Hepatocyte (in vitro differentiated cells): Measurements from ENCODE around the gene SPDYA. TPM values are rescaled to one million over a fixed set of nuclear protein-coding genes. Genes with fewer than 3 reads are reported as not detected.

Experiments
- DNase-seq: peaks from one replicate; pipeline ENCODE4 v3.0.0-alpha.2; 2016; ENCODE audit warnings: low spot score
- H2AFZ ChIP-seq: fragments of 200-600 bp; sonication (generic); 2 replicates; pipeline ENCODE4 v1.6.0; 2016; ENCODE audit warnings: antibody characterized with exemption, mild to moderate bottlenecking
- H3K27ac ChIP-seq: fragments of 200-600 bp; sonication (generic); 2 replicates; pipeline ENCODE4 v1.5.1; 2016; ENCODE audit warnings: mild to moderate bottlenecking
- H3K27me3 ChIP-seq: fragments of 200-600 bp; sonication (generic); 2 replicates; pipeline ENCODE4 v1.6.1; 2016
- H3K36me3 ChIP-seq: fragments of 200-600 bp; sonication (generic); replicated peaks from 2 replicates; pipeline ENCODE4 v1.5.1; 2016; ENCODE audit warnings: low read depth; ENCODE audit not compliant: insufficient read depth
- H3K4me1 ChIP-seq: fragments of 200-600 bp; sonication (generic); 2 replicates; pipeline ENCODE4 v1.5.1; 2016; ENCODE audit warnings: mild to moderate bottlenecking, moderate library complexity; ENCODE audit not compliant: insufficient read depth
- H3K4me2 ChIP-seq: fragments of 200-600 bp; sonication (generic); 2 replicates; pipeline ENCODE4 v1.6.0; 2016
- H3K4me3 ChIP-seq: fragments of 200-600 bp; sonication (generic); 2 replicates; pipeline ENCODE4 v1.5.1; 2016; ENCODE audit warnings: mild to moderate bottlenecking
- H3K79me2 ChIP-seq: fragments of 200-600 bp; sonication (generic); 2 replicates; pipeline ENCODE4 v1.6.0; 2017; ENCODE audit warnings: mild to moderate bottlenecking
- H3K9me2 ChIP-seq: fragments of 200-600 bp; sonication (generic); replicated peaks from 2 replicates; pipeline ENCODE4 v1.6.0; 2017; ENCODE audit warnings: mild to moderate bottlenecking; ENCODE audit not compliant: insufficient read depth
- H3K9me3 ChIP-seq: fragments of 200-600 bp; sonication (generic); 2 replicates; pipeline ENCODE4 v1.5.1; 2016; ENCODE audit warnings: low read depth, mild to moderate bottlenecking
- H4K20me1 ChIP-seq: fragments of 200-600 bp; sonication (generic); 2 replicates; pipeline ENCODE4 v1.6.0; 2016; ENCODE audit warnings: mild to moderate bottlenecking; ENCODE audit not compliant: insufficient read depth, poor library complexity, severe bottlenecking
- CTCF ChIP-seq: fragments of 200-600 bp; sonication (generic); IDR thresholded peaks from 2 replicates; pipeline ENCODE4 v1.5.1; 2016; ENCODE audit warnings: antibody characterized with exemption, mild to moderate bottlenecking; ENCODE audit not compliant: poor library complexity
- EZH2 ChIP-seq: fragments of 200-600 bp; sonication (generic); IDR thresholded peaks from 2 replicates; pipeline ENCODE4 v1.6.1; 2016; ENCODE audit warnings: antibody characterized with exemption, mild to moderate bottlenecking, borderline replicate concordance
- EZH2phosphoT487 ChIP-seq: fragments of 200-600 bp; sonication (generic); IDR thresholded peaks from one replicate; pipeline ENCODE4 v1.6.1; 2018; ENCODE audit warnings: antibody characterized with exemption, mild to moderate bottlenecking, low read depth, moderate library complexity; ENCODE audit not compliant: unreplicated experiment, severe bottlenecking
- WGBS: methylation state at CpG from one replicate; pipeline ENCODE4 v1.1.6; 2016; ENCODE audit warnings: low lambda C conversion rate; ENCODE audit errors: missing lambda C conversion rate; 5-methylcytosine and 5-hydroxymethylcytosine counted together
- polyA plus RNA-seq: library from polyadenylated mRNA; unstranded; fragments of >200 nt; fragmentation: Nextera tagmentation; extraction: Ambion mirVana; gene quantifications from 2 replicates; pipeline ENCODE4 v1.2.1, GENCODE V29; 2016
- total RNA-seq: library from RNA; depleted of rRNA; stranded (reverse); fragments of >200 nt; gene quantifications from 2 replicates; pipeline ENCODE4 v1.2.3, GENCODE V29; 2014

Gene SPDYA
- total and polyA plus RNA-seq, 2 experiments from 2014 or later: 1.3 to 1.7 TPM

- DNase-seq: no peak
- WGBS: 80% methylated on average over 2 of the region's 2 CpGs
- H3K4me2 ChIP-seq: no peak overlapping the region
- H3K4me1 ChIP-seq: no peaks in the 10 kb centered on the region
- no peak overlapping the region for H2AFZ ChIP-seq
- H4K20me1 ChIP-seq: no peaks in the 10 kb centered on the region
- TF ChIP-seq CTCF: no peak
- no peak for TF ChIP-seq EZH2
- no peak for TF ChIP-seq EZH2phosphoT487
- no peaks in the 10 kb centered on the region for H3K27me3 ChIP-seq
- H3K36me3 ChIP-seq: no peaks in the 10 kb centered on the region
- no peaks in the 10 kb centered on the region for H3K9me2 ChIP-seq
- H3K9me3 ChIP-seq: no peaks in the 10 kb centered on the region
- no peak overlapping the region for H3K4me3 ChIP-seq
- no peaks in the 10 kb centered on the region for H3K79me2 ChIP-seq
- no peak overlapping the region for H3K27ac ChIP-seq
Measured at GRCh38 chr2:28828382-28828781, 17.7 kb downstream of the SPDYA start.

- DNase-seq: no peak
- 96% methylated on average over 2 of the region's 2 CpGs for WGBS
- no peaks in the 10 kb centered on the region for H3K9me2 ChIP-seq
- TF ChIP-seq CTCF (no peak), EZH2phosphoT487 (no peak), EZH2 (no peak)
- H3K79me2 ChIP-seq: no peaks in the 10 kb centered on the region
- H3K27ac ChIP-seq: no peak overlapping the region
- no peaks in the 10 kb centered on the region for H3K36me3 ChIP-seq
- no peaks in the 10 kb centered on the region for H3K9me3 ChIP-seq
- H2AFZ ChIP-seq: no peak overlapping the region
- H3K4me1 ChIP-seq: no peaks in the 10 kb centered on the region
- no peaks in the 10 kb centered on the region for H4K20me1 ChIP-seq
- H3K4me2 ChIP-seq: no peak overlapping the region
- no peak overlapping the region for H3K4me3 ChIP-seq
- no peaks in the 10 kb centered on the region for H3K27me3 ChIP-seq
Measured at GRCh38 chr2:28833740-28834470, 23.3 kb downstream of the SPDYA start.

GRCh38 chr2:28835781-28836180, 25.1 kb downstream of the SPDYA start:
- Histone ChIP-seq H3K27me3 (no peaks in the 10 kb centered on the region), H3K4me2 (no peak overlapping the region), H3K4me3 (no peak overlapping the region), H4K20me1 (no peaks in the 10 kb centered on the region), H3K36me3 (no peaks in the 10 kb centered on the region), H3K9me3 (no peaks in the 10 kb centered on the region), H2AFZ (no peak overlapping the region), H3K4me1 (no peaks in the 10 kb centered on the region), H3K79me2 (no peaks in the 10 kb centered on the region), H3K27ac (no peak overlapping the region), H3K9me2 (no peaks in the 10 kb centered on the region)
- no peak for TF ChIP-seq EZH2
- no peak for TF ChIP-seq EZH2phosphoT487
- TF ChIP-seq CTCF: no peak
- 86% methylated on average over 2 of the region's 2 CpGs for WGBS
- DNase-seq: no peak

- Histone ChIP-seq H3K36me3 (no peaks in the 10 kb centered on the region), H2AFZ (no peak overlapping the region), H3K27ac (no peak overlapping the region), H3K9me2 (no peaks in the 10 kb centered on the region), H3K27me3 (no peaks in the 10 kb centered on the region), H3K4me3 (no peak overlapping the region), H3K79me2 (no peaks in the 10 kb centered on the region), H3K4me2 (no peak overlapping the region), H3K9me3 (no peaks in the 10 kb centered on the region), H4K20me1 (no peaks in the 10 kb centered on the region), H3K4me1 (no peaks in the 10 kb centered on the region)
- no peak for TF ChIP-seq CTCF
- TF ChIP-seq EZH2: no peak
- no peak for TF ChIP-seq EZH2phosphoT487
- 97% methylated on average over 2 of the region's 2 CpGs for WGBS
- no peak for DNase-seq
Measured at GRCh38 chr2:28838971-28839370, 28.3 kb downstream of the SPDYA start.
